Keratinocyte (primary cell): ENCODE data around the gene CACNA1C. TPM values are rescaled to one million over a fixed set of nuclear protein-coding genes. Genes with fewer than 3 reads are reported as not detected.

Experiments
- DNase-seq: peaks from one replicate; pipeline ENCODE4 v3.0.0-alpha.2; 2011; ENCODE audit warnings: low read depth, missing footprints, low spot score
- FAIRE-seq: peaks from 2 replicates; lab custom pipeline; 2011; peaks lifted over from hg19 to GRCh38; lab: Jason Lieb, UNC
- H2AFZ ChIP-seq: 2 replicates; pipeline ENCODE4 v1.6.0; 2012; ENCODE audit warnings: low read length, control low read depth, inconsistent platforms; ENCODE audit not compliant: control insufficient read depth
- H3K27ac ChIP-seq: 2 replicates; pipeline ENCODE4 v1.5.1; 2011; ENCODE audit warnings: low read length; ENCODE audit not compliant: control insufficient read depth, insufficient read depth
- H3K27me3 ChIP-seq: 3 replicates; pipeline ENCODE4 v1.6.0; 2011; ENCODE audit warnings: low read length; ENCODE audit not compliant: control insufficient read depth, insufficient read depth; ENCODE audit errors: extremely low read depth
- H3K36me3 ChIP-seq, 2 experiments: 2 replicates in 1 of 2; 3 replicates in 1 of 2; pipeline ENCODE4 v1.5.1; 2011; ENCODE audit warnings: low read length in 2 of 2, mild to moderate bottlenecking in 1 of 2; ENCODE audit not compliant: control insufficient read depth in 2 of 2, insufficient read depth in 2 of 2; ENCODE audit errors: extremely low read depth in 1 of 2
- H3K4me1 ChIP-seq: 3 replicates; pipeline ENCODE4 v1.5.1; 2011; ENCODE audit warnings: low read length; ENCODE audit not compliant: control insufficient read depth, insufficient read depth; ENCODE audit errors: extremely low read depth
- H3K4me2 ChIP-seq: 3 replicates; pipeline ENCODE4 v1.6.0; 2011; ENCODE audit warnings: low read depth, low read length; ENCODE audit not compliant: control insufficient read depth, insufficient read depth; ENCODE audit errors: extremely low read depth
- H3K4me3 ChIP-seq, 3 experiments: fragments of 200-600 bp in 1 of 3; sonication (generic) in 1 of 3; 2 replicates in 2 of 3; 3 replicates in 1 of 3; pipeline ENCODE4 v1.5.1; 2011 to 2016; ENCODE audit warnings: low read length in 3 of 3, mild to moderate bottlenecking in 3 of 3, control low read depth in 2 of 3, inconsistent platforms in 1 of 3, low read depth in 1 of 3, mixed read lengths in 1 of 3, mixed run types in 1 of 3, moderate library complexity in 1 of 3; ENCODE audit not compliant: control insufficient read depth in 2 of 3, insufficient read depth in 2 of 3; ENCODE audit errors: extremely low read depth in 1 of 3
- H3K79me2 ChIP-seq: 2 replicates; pipeline ENCODE4 v1.6.0; 2012; ENCODE audit warnings: low read length; ENCODE audit not compliant: control insufficient read depth, insufficient read depth
- H3K9ac ChIP-seq: 3 replicates; pipeline ENCODE4 v1.6.0; 2011; ENCODE audit warnings: low read length; ENCODE audit not compliant: control insufficient read depth, insufficient read depth; ENCODE audit errors: extremely low read depth
- H3K9me1 ChIP-seq: 3 replicates; pipeline ENCODE4 v1.6.0; 2011; ENCODE audit warnings: low read length; ENCODE audit not compliant: control insufficient read depth, insufficient read depth; ENCODE audit errors: extremely low read depth
- H3K9me3 ChIP-seq: 2 replicates; pipeline ENCODE4 v1.5.1; 2012; ENCODE audit warnings: low read depth, low read length; ENCODE audit not compliant: control insufficient read depth
- H4K20me1 ChIP-seq: 3 replicates; pipeline ENCODE4 v1.6.0; 2011; ENCODE audit warnings: low read length; ENCODE audit not compliant: control insufficient read depth, insufficient read depth; ENCODE audit errors: extremely low read depth
- EZH2 ChIP-seq: IDR thresholded peaks from one replicate; pipeline ENCODE4 v1.6.1; 2012; ENCODE audit warnings: inconsistent platforms, mild to moderate bottlenecking, low read length, moderate library complexity
- dilution Hi-C: fragments of 300-500 bp; cut with MboI; formaldehyde crosslinking; loops from one replicate; pipeline ENCODE4 v1.7.0; 2020; ENCODE audit warnings: low sequenced_read_pairs; ENCODE audit not compliant: extremely low pct_ligation_motif_present
- polyA plus RNA-seq, 5 experiments: library from polyadenylated mRNA; depleted of rRNA in 3 of 5; stranded (reverse) in 3 of 5; stranded (forward) in 1 of 5; unstranded in 1 of 5; fragments of >200 nt; gene quantifications; 1 replicate in 1 of 5; 2 replicates in 3 of 5; 3 replicates in 1 of 5; pipeline versions ENCODE4 v1.2.1 to v1.2.3, GENCODE V29; 2011 to 2012; ENCODE audit warnings: missing spikeins in 2 of 5, low read depth in 1 of 5, low replicate concordance in 1 of 5
- TF ChIP-seq, protein P1 (sequence below), 3 experiments: IDR thresholded peaks in 1 of 3; conservative IDR thresholded peaks in 1 of 3; optimal IDR thresholded peaks in 1 of 3; 2 replicates in 2 of 3; 3 replicates in 1 of 3; pipeline versions ENCODE3 to v1.5.1; 2011; ENCODE audit warnings: low read length in 3 of 3, mild to moderate bottlenecking in 3 of 3, moderate library complexity in 2 of 3, control low read depth in 1 of 3, inconsistent platforms in 1 of 3; ENCODE audit not compliant: insufficient read depth in 2 of 3; ENCODE audit errors: extremely low read depth in 1 of 3

CACNA1C gene
- polyA plus RNA-seq, 1 donor (not counting 4 experiments of a cell fraction or from before 2014, with no cell fraction given): not detected

GRCh38 chr12:2475984-2476383 is 423.2 kb downstream of the CACNA1C start:
- H3K27me3 ChIP-seq: no peaks in the 10 kb centered on the region
- no peaks in the 10 kb centered on the region for H3K4me1 ChIP-seq
- no peaks in the 10 kb centered on the region for H3K36me3 ChIP-seq
- no peak overlapping the region for H3K9ac ChIP-seq
- no peaks in the 10 kb centered on the region for H4K20me1 ChIP-seq
- H3K9me3 ChIP-seq: no peaks in the 10 kb centered on the region
- H3K4me2 ChIP-seq: no peak overlapping the region
- H3K9me1 ChIP-seq: no peaks in the 10 kb centered on the region
- FAIRE-seq (no peak), DNase-seq (no peak)
- H3K27ac ChIP-seq: no peak overlapping the region
- no peaks in the 10 kb centered on the region for H3K79me2 ChIP-seq
- TF ChIP-seq, protein P1, sequence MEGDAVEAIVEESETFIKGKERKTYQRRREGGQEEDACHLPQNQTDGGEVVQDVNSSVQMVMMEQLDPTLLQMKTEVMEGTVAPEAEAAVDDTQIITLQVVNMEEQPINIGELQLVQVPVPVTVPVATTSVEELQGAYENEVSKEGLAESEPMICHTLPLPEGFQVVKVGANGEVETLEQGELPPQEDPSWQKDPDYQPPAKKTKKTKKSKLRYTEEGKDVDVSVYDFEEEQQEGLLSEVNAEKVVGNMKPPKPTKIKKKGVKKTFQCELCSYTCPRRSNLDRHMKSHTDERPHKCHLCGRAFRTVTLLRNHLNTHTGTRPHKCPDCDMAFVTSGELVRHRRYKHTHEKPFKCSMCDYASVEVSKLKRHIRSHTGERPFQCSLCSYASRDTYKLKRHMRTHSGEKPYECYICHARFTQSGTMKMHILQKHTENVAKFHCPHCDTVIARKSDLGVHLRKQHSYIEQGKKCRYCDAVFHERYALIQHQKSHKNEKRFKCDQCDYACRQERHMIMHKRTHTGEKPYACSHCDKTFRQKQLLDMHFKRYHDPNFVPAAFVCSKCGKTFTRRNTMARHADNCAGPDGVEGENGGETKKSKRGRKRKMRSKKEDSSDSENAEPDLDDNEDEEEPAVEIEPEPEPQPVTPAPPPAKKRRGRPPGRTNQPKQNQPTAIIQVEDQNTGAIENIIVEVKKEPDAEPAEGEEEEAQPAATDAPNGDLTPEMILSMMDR (optimal IDR thresholded peaks at IDR 0.05 in 1 of 3, IDR thresholded peaks at IDR 0.05 in 1 of 3, conservative IDR thresholded peaks at IDR 0.05 in 1 of 3; ENCODE audit: extremely low read depth in 1 of 3, insufficient read depth in 2 of 3, low read length in 3 of 3): no peak
- TF ChIP-seq EZH2: no peak
- no peak overlapping the region for H3K4me3 ChIP-seq
- H2AFZ ChIP-seq: no peak overlapping the region
- dilution Hi-C loops: no loop called here

DNA sequence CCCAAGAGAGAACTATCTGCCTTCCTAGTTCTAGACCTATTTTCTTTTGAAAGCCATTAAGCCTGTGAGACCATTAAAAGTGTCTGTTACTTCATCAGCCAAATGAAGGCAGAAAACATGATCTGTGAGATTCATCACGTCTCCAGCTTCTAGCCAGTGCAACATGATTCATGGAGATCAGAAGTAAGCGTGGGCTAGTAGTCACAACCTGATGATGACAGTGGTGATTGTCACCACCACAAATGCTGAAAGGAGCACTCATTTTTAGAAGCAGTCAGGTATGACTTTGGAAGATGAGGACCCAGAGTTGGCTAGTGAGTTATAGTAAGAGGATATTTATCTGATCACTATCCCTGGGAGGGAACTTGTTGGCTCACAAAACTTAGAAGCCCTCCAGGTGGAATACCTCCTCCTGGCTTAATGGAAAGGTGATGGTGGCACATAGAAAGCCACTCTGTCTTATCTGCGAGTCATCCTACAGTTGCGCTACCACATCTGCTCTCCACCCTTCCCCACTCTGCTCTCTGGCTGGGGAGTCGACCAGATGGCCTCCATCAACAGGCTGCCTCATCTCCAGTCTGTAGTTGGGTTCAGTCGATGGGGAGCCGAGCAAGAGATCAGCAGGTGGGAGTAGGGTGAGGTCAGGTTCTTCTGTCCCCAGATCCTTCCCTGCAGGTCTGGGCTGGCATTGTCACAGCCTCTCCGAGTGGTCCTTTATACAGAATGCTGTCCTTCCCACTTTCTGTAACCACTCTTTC is 424.4 kb downstream of the CACNA1C start:
- Histone ChIP-seq H3K36me3 (no peaks in the 10 kb centered on the region), H3K4me3 (no peak overlapping the region), H3K27ac (no peak overlapping the region), H3K4me2 (no peak overlapping the region), H3K4me1 (no peaks in the 10 kb centered on the region), H4K20me1 (no peaks in the 10 kb centered on the region), H3K9me1 (no peaks in the 10 kb centered on the region), H3K79me2 (no peaks in the 10 kb centered on the region), H3K9ac (no peak overlapping the region), H3K27me3 (no peaks in the 10 kb centered on the region), H2AFZ (no peak overlapping the region), H3K9me3 (no peaks in the 10 kb centered on the region)
- FAIRE-seq (no peak), DNase-seq (no peak)
- dilution Hi-C loops: no loop called here
- TF ChIP-seq EZH2: no peak
- TF ChIP-seq, protein P1 (optimal IDR thresholded peaks at IDR 0.05 in 1 of 3, IDR thresholded peaks at IDR 0.05 in 1 of 3, conservative IDR thresholded peaks at IDR 0.05 in 1 of 3; ENCODE audit: extremely low read depth in 1 of 3, insufficient read depth in 2 of 3, low read length in 3 of 3): no peak
